B cell (primary cell): Measurements from ENCODE around the gene GNAT3.

Source experiments
- EZH2 ChIP-seq: IDR thresholded peaks from 2 replicates; pipeline ENCODE4 v1.6.1; 2012; ENCODE audit warnings: borderline replicate concordance, low read depth, mild to moderate bottlenecking, moderate library complexity, low read length; ENCODE audit not compliant: insufficient read depth, poor library complexity, severe bottlenecking
- TF ChIP-seq, protein P1 (sequence below): fragments of 200-600 bp; IDR thresholded peaks from one replicate; pipeline ENCODE4 v1.8.0; 2022; ENCODE audit warnings: antibody characterized with exemption, mild to moderate bottlenecking

DNA sequence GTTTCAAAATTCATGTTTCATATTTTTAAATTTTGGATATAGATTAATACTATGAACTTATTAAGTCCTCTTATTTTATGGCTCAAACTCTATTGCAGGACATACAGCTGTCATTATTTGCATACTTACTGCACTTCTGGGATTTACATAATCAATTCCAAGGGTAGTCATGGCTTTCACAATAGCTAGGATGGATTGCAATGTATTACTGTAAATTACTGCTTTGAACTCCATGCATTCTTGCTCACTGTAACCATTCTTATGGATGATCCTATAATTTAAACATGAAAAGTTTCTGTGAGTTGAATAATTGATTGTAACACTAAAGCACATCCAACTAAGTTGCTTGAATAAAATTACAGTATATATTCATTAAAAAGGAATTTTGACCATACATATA, 23.5 kb downstream of the GNAT3 start:
- TF ChIP-seq, protein P1, sequence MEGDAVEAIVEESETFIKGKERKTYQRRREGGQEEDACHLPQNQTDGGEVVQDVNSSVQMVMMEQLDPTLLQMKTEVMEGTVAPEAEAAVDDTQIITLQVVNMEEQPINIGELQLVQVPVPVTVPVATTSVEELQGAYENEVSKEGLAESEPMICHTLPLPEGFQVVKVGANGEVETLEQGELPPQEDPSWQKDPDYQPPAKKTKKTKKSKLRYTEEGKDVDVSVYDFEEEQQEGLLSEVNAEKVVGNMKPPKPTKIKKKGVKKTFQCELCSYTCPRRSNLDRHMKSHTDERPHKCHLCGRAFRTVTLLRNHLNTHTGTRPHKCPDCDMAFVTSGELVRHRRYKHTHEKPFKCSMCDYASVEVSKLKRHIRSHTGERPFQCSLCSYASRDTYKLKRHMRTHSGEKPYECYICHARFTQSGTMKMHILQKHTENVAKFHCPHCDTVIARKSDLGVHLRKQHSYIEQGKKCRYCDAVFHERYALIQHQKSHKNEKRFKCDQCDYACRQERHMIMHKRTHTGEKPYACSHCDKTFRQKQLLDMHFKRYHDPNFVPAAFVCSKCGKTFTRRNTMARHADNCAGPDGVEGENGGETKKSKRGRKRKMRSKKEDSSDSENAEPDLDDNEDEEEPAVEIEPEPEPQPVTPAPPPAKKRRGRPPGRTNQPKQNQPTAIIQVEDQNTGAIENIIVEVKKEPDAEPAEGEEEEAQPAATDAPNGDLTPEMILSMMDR, result no peak
- no peak for TF ChIP-seq EZH2
